Measurements from ENCODE around the gene CCBE1. TPM values are rescaled to one million over a fixed set of nuclear protein-coding genes. Genes with fewer than 3 reads are reported as not detected.
"Not testable (repeated sequence)": the region's sequence is repeated elsewhere in the genome, so short reads cannot be mapped to it uniquely, and the experiment has no call there.

CCBE1 gene
- total and polyA plus RNA-seq, 5 experiments from 2014 or later, result 0.36 TPM; not detected in 4

DNA sequence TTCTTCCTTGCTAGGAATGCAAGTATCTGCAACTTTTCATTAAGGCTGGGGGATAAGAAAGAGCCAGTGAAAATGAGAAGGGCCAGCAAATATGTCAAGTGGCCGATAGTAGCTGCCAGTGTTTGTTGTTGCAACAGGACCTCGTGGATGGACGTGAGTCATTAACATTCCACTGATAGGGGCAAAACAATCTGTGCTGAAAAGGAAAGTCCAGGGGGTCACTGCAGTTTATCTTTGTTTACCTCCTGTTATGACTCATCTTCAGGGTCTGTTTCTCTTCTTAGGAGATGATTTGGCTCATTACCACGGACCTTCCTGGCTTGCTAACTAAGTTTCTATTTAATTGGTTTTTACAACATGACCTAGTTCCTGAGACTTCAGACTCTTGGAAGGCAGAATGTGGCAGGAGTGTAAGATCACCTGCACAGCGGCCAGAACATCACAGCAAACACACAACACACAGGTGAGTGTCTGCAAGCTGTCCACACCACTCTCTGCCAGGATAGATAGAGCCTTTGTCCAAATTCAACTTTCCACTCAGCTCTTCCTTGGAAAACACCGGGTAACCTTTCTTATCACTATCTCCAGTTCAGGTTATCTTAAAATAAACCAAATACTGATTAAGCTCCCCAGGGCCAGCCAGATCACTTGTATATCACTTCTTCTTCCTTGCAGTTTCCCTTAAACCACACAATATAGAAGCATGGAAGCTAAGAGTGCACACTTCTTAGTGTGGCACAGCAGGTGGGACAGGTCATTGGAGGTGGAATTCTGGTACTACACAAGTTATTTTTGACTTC, 180.7 kb downstream of the CCBE1 start:
- POLR2A ChIA-PET, result no interaction called here
- Mint-ChIP-seq H3K36me3 (peaks cover 0 to 5% (median 0%) of the 10 kb centered on the region in 3 donors), H3K4me3 (no peak overlapping the region), H3K9me3 (peaks cover 0 to 12% (median 3%) of the 10 kb centered on the region in 9 donors), H3K27me3 (peaks cover 8 to 34% (median 22%) of the 10 kb centered on the region in 5 donors), H3K4me1 (no peaks in the 10 kb centered on the region), H3K27ac (no peak overlapping the region)
- DNase-seq (no peak), ATAC-seq (no peak)

DNA sequence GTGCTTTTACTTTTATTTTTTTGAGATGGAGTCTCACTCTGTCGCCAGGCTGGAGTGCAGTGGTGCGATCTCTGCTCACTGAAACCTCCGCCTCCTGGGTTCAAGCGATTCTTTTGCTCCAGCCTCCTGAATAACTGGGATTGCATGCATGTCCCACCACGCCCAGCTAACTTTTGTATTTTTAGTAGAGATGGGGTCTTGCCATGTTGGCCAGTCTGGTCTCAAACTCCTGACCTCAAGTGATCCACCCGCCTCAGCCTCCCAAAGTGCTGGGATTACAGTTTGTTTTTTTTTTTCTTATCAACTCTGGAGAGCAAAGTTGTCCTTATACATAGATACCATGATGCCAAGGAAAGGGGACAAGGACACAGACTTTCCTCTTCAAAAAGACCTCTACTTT, 181.3 kb downstream of the CCBE1 start:
- peaks cover 9 to 40% (median 23%) of the 10 kb centered on the region in 5 donors for H3K27me3 Mint-ChIP-seq

DNA sequence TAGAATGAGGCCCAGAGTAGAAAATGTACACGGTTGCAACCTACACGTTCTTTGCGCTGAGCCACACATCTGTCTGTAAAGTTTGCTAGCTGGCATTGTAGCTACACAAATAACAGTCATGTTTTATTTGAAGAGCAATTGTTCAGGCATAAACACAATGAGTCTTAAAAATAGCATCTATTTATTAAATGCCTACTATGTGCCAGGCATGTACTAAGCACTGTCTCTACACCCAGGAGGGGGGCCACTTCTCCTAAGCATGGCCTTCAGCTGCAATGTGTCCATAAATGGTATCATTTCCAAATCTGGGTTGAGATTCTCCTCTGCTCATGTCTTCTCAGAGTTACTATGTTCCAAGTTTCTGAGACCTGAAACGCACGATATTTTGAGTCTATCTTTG, 182.1 kb downstream of the CCBE1 start:
- H3K4me1 Mint-ChIP-seq, result no peaks in the 10 kb centered on the region
- H3K36me3 Mint-ChIP-seq, result peaks cover 0 to 5% (median 0%) of the 10 kb centered on the region in 3 donors
- no peak overlapping the region for H3K4me3 Mint-ChIP-seq
- H3K27ac Mint-ChIP-seq, result no peak overlapping the region
- POLR2A ChIA-PET, result no interaction called here
- peaks cover 0 to 6% (median 3%) of the 10 kb centered on the region in 9 donors for H3K9me3 Mint-ChIP-seq
- peaks cover 9 to 44% (median 23%) of the 10 kb centered on the region in 5 donors for H3K27me3 Mint-ChIP-seq
- ATAC-seq (no peak), DNase-seq (no peak)

More for the DNA sequence above, 181.3 kb downstream of the CCBE1 start:
- H3K27ac Mint-ChIP-seq, H3K4me1 Mint-ChIP-seq, H3K4me3 Mint-ChIP-seq, POLR2A ChIA-PET, ATAC-seq, DNase-seq, H3K9me3 Mint-ChIP-seq, H3K36me3 Mint-ChIP-seq: not testable (repeated sequence)

DNA sequence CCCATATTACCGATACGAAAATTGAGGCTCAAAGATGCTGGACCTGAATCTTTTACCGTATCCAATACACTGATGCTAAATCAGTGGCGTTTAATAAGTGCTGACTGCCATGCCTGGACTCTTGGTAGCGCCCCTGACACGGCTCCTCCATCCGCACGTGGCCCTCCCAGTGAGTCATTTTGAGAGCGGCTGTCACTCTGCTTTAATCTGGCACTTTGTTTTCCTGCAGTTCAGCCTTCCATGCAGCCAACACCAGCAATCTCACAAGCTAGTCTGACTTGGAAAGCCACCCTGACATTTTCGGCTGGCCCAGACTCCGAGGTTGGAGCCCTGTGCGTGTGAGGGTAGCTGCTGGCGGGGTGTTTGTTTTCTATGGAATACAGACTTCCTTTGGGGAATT, 183.0 kb downstream of the CCBE1 start:
- Mint-ChIP-seq H3K4me1 (no peaks in the 10 kb centered on the region), H3K27ac (no peak overlapping the region), H3K36me3 (peaks cover 0 to 5% (median 0%) of the 10 kb centered on the region in 3 donors), H3K27me3 (peaks cover 10 to 53% (median 25%) of the 10 kb centered on the region in 5 donors), H3K9me3 (peaks cover 0 to 6% (median 0%) of the 10 kb centered on the region in 9 donors), H3K4me3 (no peak overlapping the region)
- POLR2A ChIA-PET, result no interaction called here
- ATAC-seq (no peak), DNase-seq (no peak)

DNA sequence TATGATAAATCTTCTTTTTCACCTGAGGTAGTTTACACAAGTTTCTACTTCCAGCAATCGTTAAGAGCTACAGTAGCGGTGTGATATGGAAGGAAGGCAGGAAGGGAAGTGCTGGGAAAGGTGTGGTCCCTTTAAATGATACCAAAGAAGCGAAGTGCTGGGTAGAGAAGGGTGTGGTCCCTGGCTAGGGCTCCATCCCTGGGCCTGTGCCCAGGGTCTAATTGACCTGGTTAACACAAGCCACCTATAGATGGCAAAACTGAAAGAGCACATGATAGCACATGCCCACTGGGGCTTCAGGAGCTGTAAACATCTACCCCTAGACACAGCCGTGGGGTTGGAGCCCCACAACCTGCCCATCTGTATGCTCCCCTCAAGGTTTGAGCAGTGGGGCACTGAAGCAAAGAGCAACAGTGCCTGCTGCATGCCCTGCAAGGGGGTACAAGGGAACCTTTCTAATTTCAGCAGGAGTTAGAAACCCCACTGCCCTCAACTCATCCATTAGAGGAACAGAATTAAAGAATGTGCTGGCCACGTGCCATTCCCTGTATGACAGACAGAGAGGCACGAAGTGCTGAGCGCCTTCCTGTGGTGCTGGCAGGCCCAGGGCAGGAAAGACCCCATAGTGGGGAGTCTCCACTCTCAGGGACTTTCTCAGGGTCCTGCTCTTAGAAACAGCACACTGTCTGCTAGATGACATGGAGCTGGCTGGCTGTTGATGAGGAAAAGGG, 185.0 kb downstream of the CCBE1 start:
- no peak for DNase-seq
- no peak overlapping the region for H3K27ac Mint-ChIP-seq
- POLR2A ChIA-PET, result no interaction called here

DNA sequence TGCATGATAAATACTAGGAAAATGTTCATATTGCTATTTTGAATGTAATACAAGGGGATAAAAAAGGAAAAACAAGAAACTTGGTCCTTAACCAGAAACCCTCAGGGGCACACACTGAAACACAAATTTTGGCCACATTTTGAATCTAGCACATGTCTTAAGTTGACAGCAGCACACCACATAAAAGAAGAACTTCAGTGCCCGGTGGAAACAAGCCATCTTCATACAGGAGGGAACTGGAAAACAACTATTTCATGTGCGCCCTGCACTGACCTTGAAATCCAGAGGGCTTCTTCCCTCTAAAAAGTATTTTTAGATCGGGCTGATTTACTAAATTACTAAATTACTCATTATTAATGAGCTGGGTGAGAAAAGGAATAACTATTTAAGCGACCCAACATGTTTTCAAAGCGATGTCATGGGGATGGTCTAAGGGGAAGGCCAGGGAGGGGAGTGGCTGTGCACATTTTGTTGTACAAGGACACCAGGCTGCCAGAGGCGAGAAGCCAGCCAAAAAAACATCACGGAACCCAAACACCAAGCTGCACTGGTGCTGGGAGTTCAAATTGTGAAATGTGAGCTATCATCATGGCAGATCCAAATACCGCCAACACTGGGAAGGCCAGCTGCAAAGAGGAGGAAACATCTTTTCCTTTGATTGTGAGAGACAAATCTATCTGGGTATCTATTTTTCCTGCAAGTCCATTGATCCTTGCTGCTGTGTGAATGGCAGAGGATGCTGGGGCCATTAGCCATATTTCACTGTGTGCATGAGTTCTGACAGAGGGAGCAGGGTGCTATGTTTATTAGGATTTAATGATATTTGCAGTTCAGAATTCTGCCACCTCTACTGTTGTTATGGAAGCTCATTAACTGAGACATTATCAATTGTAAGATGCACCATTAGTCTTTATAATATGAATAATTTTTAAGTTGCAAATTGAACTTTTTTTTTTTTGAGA, 187.5 kb downstream of the CCBE1 start:
- no peak for ATAC-seq
- Mint-ChIP-seq H3K27me3 (peaks cover 12 to 58% (median 22%) of the 10 kb centered on the region in 5 donors), H3K27ac (no peak overlapping the region), H3K4me1 (no peaks in the 10 kb centered on the region), H3K36me3 (peaks cover 0 to 2% (median 0%) of the 10 kb centered on the region in 3 donors), H3K9me3 (peaks cover 0 to 5% (median 0%) of the 10 kb centered on the region in 9 donors), H3K4me3 (no peak overlapping the region)
- POLR2A ChIA-PET, result no interaction called here
- DNase-seq, result no peak

More for the DNA sequence above, 185.0 kb downstream of the CCBE1 start:
- no peak overlapping the region for H3K4me3 Mint-ChIP-seq
- H3K36me3 Mint-ChIP-seq, result peaks cover 0 to 5% (median 0%) of the 10 kb centered on the region in 3 donors
- H3K27me3 Mint-ChIP-seq, result peaks cover 10 to 60% (median 22%) of the 10 kb centered on the region in 5 donors
- no peaks in the 10 kb centered on the region for H3K4me1 Mint-ChIP-seq
- no peak for ATAC-seq
- peaks cover 0 to 3% (median 0%) of the 10 kb centered on the region in 9 donors for H3K9me3 Mint-ChIP-seq

DNA sequence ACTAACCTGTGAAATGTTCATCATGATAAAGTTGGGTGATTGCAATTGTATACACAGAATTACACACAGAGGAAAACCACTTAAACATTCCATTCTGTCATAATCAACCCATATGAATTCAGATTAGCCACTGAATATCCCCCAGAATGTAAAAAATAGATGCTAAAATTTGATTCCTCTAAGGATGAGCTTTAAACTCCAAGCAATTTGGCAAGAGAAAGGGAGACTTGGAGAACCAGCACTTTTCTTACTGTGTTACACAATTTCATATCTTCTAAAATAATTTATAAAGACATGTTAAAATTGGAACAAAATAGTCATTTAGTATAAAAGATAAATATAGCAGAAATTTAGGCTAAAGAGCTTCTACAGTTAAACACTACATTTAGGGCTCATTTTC, 191.9 kb downstream of the CCBE1 start:
- ATAC-seq (no peak), DNase-seq (no peak)
- POLR2A ChIA-PET, result no interaction called here
- no peak overlapping the region for H3K4me3 Mint-ChIP-seq
- H3K4me1 Mint-ChIP-seq, result no peaks in the 10 kb centered on the region
- H3K27ac Mint-ChIP-seq, result no peak overlapping the region
- peaks cover 0 to 5% (median 1%) of the 10 kb centered on the region in 9 donors for H3K9me3 Mint-ChIP-seq
- peaks cover 11 to 31% (median 12%) of the 10 kb centered on the region in 5 donors for H3K27me3 Mint-ChIP-seq
- no peaks in the 10 kb centered on the region for H3K36me3 Mint-ChIP-seq

DNA sequence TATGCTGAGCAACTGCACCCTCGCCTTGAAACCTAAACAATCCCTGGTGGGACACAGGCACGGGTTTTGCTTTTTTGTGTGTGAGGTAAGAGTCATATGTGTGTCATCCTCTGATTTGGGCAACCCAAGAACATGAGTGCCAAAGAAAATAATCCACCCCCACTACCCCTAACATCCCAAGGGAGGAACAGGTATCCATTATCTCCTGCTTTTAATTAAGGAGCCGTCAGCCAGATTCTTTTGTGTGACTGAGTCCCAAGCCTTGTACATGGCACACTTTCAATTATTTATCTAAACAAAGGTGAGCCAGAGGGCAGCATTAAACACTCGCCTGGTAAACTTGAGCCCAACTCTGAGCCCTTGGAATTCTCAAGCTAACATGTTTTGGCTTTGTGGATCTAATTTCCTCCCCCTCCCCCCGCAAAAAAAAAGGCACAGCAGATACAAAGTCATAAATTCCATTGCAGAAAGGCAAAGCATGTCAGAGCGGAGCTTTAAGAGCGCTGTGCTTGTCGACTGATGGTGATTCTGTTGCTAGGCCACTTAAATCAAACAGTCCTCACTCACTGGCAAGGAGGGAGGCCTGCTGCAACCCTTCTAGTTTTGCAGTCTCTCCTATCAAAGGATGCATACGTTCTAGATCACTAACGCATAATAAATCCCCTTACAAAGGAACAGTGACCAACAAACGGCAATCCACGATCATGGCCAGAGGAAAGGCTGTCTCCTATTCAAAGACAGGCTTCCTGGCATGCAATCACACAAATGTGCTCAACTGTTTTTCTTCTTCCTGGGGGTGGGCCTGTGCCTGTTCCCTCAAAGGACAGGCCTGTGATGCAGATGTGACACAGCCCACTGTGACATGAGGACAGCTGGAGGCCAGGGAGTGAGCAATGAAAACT, 194.7 kb downstream of the CCBE1 start:
- Mint-ChIP-seq H3K27me3 (peaks cover 8 to 21% (median 13%) of the 10 kb centered on the region in 5 donors), H3K4me1 (no peaks in the 10 kb centered on the region), H3K9me3 (peaks cover 0 to 25% (median 7%) of the 10 kb centered on the region in 9 donors), H3K4me3 (no peak overlapping the region), H3K36me3 (peaks cover 0 to 8% (median 0%) of the 10 kb centered on the region in 3 donors), H3K27ac (no peak overlapping the region)
- no peak for DNase-seq
- no peak for ATAC-seq
- POLR2A ChIA-PET, result no interaction called here

DNA sequence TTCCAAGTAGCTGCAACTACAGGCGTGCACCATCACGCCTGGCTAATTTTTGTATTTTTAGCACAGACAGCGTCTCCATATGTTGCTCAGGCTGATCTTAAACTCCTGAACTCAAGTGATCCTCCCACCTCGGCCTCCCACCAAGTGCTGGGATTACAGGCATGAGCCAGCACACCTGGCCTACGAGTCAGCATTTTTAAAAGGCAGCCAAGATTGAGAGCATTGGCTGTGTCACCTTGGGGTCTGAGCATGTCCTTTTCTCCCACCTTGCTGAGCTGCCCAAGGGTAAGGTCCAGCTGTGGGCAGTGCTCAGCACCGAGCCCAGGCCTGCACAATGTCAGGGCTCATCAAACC, 195.3 kb downstream of the CCBE1 start:
- POLR2A ChIA-PET, result no interaction called here

DNA sequence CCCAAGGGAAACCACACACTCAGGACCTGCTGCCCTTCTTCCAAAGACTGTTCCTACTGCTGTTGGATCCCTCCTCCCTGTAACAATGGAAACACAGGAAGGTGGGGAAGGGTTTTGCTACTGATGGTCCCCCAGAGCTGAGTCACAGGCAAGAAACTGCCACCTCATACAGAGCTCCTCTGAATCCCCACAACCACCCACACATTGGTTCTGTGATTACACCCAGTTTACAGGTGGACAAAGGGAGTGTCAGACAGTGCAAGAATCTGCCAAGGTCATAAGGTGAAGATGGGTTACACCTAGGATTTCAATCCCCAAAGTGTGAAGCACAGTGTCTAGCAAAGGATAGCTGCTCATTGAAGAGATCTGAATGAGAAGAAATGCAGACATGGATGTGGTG, 196.5 kb downstream of the CCBE1 start:
- peaks cover 0 to 8% (median 0%) of the 10 kb centered on the region in 3 donors for H3K36me3 Mint-ChIP-seq
- H3K4me3 Mint-ChIP-seq, result no peak overlapping the region
- peaks cover 4 to 24% (median 10%) of the 10 kb centered on the region in 5 donors for H3K27me3 Mint-ChIP-seq
- POLR2A ChIA-PET, result no interaction called here
- H3K4me1 Mint-ChIP-seq, result no peaks in the 10 kb centered on the region
- ATAC-seq (no peak), DNase-seq (no peak)
- no peak overlapping the region for H3K27ac Mint-ChIP-seq
- peaks cover 0 to 25% (median 5%) of the 10 kb centered on the region in 9 donors for H3K9me3 Mint-ChIP-seq

More for the DNA sequence above, 195.3 kb downstream of the CCBE1 start:
- H3K27ac Mint-ChIP-seq, result peak overlapping the region in 1 of 10 donors; percentile 57
- peaks cover 0 to 25% (median 5%) of the 10 kb centered on the region in 9 donors for H3K9me3 Mint-ChIP-seq
- ATAC-seq, result no peak
- H3K4me3 Mint-ChIP-seq, result no peak overlapping the region
- H3K27me3 Mint-ChIP-seq, result peaks cover 5 to 22% (median 11%) of the 10 kb centered on the region in 5 donors
- peaks cover 0 to 8% (median 0%) of the 10 kb centered on the region in 3 donors for H3K36me3 Mint-ChIP-seq
- DNase-seq, result no peak
- no peaks in the 10 kb centered on the region for H3K4me1 Mint-ChIP-seq

DNA sequence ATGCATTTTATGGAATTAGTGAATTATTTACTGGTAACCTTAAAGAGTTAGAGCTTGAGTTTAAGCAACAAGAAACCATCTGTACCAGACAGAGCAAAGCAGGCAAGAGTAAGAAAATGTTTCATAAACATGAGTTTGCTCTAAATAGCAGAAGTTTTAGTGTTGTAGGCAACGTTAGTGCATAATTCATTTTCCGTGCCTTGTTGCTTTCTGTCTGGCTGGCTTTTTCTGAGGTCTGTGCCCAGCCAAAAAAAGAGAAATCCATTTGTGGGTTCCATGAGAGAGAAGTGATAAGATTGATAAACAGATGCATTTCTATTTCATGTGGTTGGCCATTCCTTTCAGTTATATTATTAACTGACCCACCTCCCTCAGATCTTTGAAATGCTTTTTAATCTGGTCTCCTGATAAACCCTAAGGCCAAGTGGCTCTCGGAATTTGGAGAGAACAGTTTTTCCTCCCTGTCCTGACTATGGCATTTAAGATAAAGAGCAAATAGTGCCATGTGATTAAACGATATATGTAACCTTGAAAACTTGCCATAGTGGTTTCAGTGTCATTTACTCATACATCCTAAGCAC, 198.6 kb downstream of the CCBE1 start:
- Mint-ChIP-seq H3K4me3 (no peak overlapping the region), H3K36me3 (peaks cover 0 to 8% (median 0%) of the 10 kb centered on the region in 3 donors), H3K9me3 (peaks cover 0 to 21% (median 4%) of the 10 kb centered on the region in 9 donors), H3K4me1 (no peaks in the 10 kb centered on the region), H3K27me3 (peaks cover 2 to 18% (median 8%) of the 10 kb centered on the region in 5 donors), H3K27ac (no peak overlapping the region)
- ATAC-seq (no peak), DNase-seq (no peak)
- POLR2A ChIA-PET, result no interaction called here

Measured in naive thymus-derived CD8-positive, alpha-beta T cell (primary cell).